Measurements from ENCODE around the gene ZNF862.
"Not testable (repeated sequence)": the region's sequence is repeated elsewhere in the genome, so short reads cannot be mapped to it uniquely, and the experiment has no call there.

The ZNF862 gene

GRCh38 chr7:149881328-149882247 is 43.4 kb downstream of the ZNF862 start:
- DNase-seq (ENCODE audit: low read depth) = no peak

DNA sequence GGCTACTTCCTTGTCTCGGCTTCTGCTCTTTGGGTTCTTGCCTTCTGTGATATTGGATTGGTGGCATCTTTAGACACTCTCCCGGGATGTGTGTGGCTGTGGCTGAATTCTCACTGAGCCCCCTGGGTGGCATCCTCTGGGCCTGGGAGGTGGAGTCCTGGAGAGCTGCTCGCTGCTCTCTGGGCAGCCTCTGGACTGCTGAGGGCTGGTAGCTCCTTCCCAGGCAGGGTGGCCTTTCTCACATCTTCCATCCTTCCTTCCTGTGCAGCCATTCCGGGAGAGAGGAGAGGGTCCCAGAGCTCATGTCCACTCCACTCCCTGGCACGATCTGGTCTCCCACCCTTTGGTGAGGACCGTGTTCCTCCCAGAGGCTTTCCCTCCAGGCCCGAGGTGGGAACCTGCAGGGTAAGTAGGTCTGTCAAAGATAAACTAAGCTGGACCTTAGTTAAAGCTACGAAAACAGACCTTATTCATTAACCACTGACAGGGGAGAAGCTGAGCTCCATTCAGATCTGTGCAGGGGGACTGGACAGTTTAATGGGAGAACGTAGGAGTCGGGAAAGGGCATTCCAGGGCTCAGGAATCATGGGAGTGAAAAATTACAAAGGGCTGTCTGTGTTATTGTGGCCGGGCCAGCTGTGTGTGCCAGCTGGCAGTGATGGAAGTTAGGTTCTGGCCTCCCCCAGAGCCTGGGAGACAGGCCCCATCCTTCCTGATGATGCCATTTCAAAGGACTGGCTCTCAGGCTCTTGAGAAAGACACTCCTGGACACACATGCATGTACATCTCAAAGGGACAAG is 44.3 kb downstream of the ZNF862 start:
- no peak for DNase-seq (ENCODE audit: low read depth)

DNA sequence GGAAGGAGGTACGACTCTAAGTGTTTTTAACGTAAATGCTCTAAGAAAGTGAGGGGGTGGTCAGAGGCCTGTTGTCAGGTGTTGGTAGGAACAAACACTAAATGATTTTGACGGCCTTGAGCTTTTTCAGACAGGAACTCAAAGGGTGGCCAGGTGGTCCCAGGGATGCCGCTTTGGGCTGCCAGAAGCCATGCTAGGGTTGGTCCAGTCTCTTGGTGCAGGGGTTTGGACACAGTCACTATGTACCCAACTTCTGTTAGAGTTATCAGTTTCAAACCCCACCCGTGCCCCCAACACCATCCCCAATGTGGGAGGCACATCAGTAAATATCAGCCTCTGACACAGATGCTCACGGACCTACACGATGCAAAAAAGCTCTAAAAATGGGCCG is 44.9 kb downstream of the ZNF862 start:
- no peak for DNase-seq (ENCODE audit: low read depth)

GRCh38 chr7:149883452-149883861 is 45.3 kb downstream of the ZNF862 start:
- DNase-seq (ENCODE audit: low read depth) = no peak

- DNase-seq (ENCODE audit: low read depth) = no peak
These were observed 45.8 kb downstream of the ZNF862 start for GRCh38 chr7:149884016-149884415.

DNA sequence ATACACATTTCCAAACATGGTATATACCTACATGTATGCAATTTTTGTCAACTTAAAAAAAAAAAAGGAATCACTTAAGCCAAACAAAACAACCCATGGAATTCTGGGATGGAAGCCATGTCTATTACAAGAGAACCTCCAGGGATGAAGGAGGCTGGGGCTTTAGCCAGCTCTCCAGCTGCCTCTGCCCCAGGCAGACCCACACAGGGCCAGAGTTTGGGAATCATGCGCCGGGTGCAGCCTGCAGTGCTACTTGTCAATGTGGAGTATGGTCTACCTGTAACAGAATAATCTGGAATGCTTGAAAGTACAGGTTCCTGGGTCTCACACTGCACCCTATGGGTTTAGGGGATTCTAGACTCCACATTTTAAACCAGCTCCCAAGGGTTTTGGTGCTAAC is 46.4 kb downstream of the ZNF862 start:
- no peak for DNase-seq (ENCODE audit: low read depth)

DNA sequence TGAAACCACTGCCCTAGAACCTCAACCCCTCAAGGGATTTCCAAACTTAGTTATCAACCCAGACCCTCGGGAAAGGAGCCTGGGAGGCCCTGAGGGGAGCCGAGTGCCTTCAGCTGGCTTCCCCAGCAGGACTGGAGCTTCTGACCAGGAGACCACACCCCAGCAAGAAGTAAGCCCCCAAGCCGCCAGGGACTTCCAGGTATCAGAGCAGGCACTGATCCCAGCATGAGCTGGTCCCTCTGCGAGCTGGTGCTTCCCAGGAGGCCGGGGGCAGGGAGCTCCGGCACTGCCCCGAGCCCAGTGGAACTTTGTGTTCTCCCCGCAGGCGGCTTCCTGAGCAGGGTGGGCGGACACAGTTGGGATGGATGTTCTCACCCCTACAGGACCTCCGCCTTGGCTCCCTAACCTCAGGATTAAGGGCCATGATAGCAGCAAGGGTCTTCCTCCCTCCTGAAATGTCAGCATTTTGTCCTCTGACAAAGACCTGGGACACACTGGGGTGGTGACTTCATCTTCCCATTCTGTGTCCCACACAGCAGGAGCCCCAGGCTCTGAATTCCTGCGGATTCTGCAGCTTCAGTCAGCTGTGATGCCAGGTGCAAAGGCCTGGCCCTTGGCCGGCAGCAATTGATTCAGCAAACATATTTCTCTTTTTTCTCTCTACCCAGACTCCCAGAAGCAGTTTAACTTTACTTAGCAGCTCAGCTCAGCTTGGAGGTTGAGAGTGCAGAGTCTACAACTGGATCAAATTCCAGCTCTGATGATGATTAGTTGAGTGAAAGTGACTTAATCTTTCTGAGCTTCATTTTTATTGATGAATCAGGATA is 47.2 kb downstream of the ZNF862 start:
- DNase-seq (ENCODE audit: low read depth) = no peak

DNA sequence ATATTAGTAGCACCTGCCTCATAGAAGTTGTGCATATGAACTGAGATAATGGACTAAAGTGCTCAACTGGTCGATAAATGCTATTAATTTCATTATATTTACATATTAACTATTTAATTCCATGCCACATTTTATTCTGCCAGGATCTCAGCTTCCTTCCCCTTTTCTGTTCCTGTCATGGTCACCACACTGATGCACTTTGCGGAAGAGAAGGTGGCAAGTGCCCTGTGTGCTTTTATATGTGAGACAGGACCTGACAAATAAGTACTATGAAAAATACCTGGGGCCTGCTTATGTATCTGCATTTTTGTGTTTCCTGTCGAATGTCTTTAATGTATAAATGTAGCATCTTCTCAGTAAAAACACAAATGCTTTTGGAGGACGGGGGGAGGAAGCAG is 47.8 kb downstream of the ZNF862 start:
- DNase-seq (ENCODE audit: low read depth) = no peak

GRCh38 chr7:149887311-149887710 is 49.1 kb downstream of the ZNF862 start:
- DNase-seq (ENCODE audit: low read depth) = no peak

- not testable (repeated sequence) for DNase-seq (ENCODE audit: low read depth)
These were observed 52.5 kb downstream of the ZNF862 start for GRCh38 chr7:149890715-149891114.

DNA sequence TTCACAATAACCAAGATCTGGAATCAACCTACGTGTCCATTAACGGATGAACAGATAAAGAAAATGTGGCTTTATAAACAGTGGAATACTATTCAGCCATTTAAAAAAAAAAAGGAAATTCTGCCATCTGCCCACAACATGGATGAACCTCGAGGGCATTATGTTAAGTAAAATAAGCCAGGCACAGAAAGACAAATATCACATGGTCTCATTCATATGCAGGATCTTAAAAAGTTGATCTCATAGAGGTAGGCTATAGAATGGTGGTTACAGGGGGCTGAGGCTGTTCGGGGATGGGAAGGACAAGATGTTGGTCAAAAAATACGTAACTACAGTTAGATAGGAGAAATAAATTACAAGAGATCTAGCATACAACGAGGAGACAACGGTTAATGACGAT is 56.8 kb downstream of the ZNF862 start:
- not testable (repeated sequence) for DNase-seq (ENCODE audit: low read depth)

GRCh38 chr7:149907776-149908376 is 69.7 kb downstream of the ZNF862 start:
- DNase-seq (ENCODE audit: low read depth) = not testable (repeated sequence)

GRCh38 chr7:149910219-149910618 is 72.0 kb downstream of the ZNF862 start:
- DNase-seq (ENCODE audit: low read depth) = not testable (repeated sequence)

- not testable (repeated sequence) for DNase-seq (ENCODE audit: low read depth)
These were observed 74.0 kb downstream of the ZNF862 start for GRCh38 chr7:149912126-149912525.

All from activated T-cell treated with anti-CD3 and anti-CD28 coated beads for 1 hour (primary cell).